ENCODE measurements around the gene SIRPA. TPM values are rescaled to one million over a fixed set of nuclear protein-coding genes. Genes with fewer than 3 reads are reported as not detected.

SIRPA gene
- total RNA-seq, 2 donors from 2014 or later, result 9.8 to 12.2 TPM

DNA sequence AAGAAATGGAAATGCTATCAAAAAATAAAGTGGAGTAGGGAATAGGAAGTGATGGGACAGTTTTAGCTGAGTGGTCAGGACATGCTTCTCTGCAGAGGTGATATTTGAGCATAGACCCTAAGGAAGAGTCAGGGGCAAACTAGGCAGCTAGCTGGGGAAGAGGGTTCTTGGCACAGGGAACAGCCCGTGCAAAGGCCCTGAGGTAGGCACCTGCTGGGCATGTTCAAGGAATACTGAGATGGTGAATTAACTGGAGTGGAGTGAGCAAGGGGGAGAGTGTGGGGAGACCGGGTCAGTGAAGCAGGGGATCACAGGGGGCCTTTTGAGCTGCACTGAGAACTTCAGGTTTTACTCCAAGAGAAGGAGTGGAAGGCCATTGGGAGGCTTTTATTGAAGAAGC is 7.5 kb upstream of the SIRPA start:
- TF ChIP-seq, protein P1, sequence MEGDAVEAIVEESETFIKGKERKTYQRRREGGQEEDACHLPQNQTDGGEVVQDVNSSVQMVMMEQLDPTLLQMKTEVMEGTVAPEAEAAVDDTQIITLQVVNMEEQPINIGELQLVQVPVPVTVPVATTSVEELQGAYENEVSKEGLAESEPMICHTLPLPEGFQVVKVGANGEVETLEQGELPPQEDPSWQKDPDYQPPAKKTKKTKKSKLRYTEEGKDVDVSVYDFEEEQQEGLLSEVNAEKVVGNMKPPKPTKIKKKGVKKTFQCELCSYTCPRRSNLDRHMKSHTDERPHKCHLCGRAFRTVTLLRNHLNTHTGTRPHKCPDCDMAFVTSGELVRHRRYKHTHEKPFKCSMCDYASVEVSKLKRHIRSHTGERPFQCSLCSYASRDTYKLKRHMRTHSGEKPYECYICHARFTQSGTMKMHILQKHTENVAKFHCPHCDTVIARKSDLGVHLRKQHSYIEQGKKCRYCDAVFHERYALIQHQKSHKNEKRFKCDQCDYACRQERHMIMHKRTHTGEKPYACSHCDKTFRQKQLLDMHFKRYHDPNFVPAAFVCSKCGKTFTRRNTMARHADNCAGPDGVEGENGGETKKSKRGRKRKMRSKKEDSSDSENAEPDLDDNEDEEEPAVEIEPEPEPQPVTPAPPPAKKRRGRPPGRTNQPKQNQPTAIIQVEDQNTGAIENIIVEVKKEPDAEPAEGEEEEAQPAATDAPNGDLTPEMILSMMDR (IDR thresholded peaks at IDR 0.05), result no peak
- Histone ChIP-seq H3K27ac (no peak overlapping the region), H3K9ac (ENCODE audit: low read depth in 2 of 2, low read length in 2 of 2) (no peak overlapping the region), H3K4me1 (no peaks in the 10 kb centered on the region), H3K27me3 (no peaks in the 10 kb centered on the region), H3K36me3 (no peaks in the 10 kb centered on the region), H3K4me3 (no peak overlapping the region), H3K9me3 (no peaks in the 10 kb centered on the region)
- DNase-seq, result no peak
- intact Hi-C loops (cut with DNase I), result no loop called here

DNA sequence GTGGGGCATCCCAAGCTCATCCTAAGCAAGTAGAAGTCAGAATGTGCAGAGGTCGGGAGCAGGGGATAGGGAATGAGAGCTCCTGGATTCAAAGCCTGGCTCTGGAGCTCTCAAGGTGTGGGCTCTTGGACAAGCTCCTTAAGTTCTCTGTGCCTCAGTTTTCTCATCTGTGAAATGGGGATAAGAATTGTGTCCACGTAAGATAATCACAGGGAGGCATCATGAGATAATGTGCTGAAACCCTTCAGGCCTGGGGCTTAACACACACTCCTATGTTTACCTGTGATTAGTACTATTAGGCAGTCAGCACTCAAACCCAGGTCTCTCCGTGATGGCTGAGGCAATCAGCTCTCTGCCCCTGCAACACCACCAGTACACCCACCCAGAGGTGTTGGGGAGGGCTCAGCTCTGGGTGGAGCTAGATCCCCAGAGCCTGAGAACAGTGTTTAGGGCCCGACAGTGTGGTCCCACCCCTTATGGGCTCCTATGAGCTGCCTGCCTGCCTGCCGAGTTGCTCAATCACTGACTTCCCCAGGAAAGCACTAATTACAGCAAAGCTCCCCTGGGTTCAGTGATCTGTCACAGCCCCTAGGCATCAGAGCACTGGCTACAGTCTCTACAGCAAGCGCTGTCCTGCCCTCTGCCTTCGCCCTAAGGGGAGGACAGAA is 6.3 kb upstream of the SIRPA start:
- no peak overlapping the region for H3K9ac ChIP-seq (ENCODE audit: low read depth in 2 of 2, low read length in 2 of 2)

DNA sequence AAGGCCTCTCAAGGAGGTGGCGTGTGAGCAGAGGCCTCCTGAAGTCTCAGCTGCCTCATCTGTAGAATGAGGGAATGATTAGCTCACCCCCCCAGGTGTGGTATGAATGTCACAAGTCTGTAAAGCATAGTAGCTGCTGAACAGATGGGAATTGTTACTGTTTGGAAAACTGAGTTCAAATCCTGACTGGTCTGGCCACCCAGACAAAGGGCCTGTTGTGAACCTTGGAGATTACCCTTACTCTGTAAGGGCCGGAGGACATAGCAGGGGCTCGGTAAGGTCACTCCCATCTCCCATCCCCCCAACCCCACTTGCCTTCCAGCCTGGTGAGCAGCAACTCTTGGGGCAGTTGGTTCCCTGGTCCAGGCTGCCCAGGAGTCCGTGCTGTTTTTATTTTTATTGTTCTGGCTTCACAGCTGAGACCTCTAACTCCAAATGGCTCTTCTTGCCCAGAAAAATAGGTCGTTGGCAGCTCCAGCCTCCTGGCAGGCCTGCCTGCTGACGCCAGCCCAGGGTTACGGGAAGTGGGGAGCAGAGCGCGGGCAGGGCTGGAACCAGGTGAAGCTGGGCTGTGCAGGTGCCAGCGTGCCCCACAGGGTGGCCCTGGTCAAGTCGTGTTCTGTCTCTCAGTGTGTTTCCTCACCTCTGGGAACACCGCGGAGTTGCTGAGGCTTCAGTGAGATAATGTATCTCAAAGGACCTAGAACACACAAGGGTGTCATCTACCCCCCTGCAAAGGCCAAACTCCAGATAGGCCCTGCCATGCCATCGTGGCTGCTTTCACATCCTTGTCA is 4.5 kb upstream of the SIRPA start:
- TF ChIP-seq, protein P1 (IDR thresholded peaks at IDR 0.05), result no peak
- Histone ChIP-seq H3K4me3 (no peak overlapping the region), H3K9me3 (no peaks in the 10 kb centered on the region), H3K9ac (ENCODE audit: low read depth in 2 of 2, low read length in 2 of 2) (no peak overlapping the region), H3K27ac (no peak overlapping the region), H3K4me1 (no peaks in the 10 kb centered on the region), H3K27me3 (no peaks in the 10 kb centered on the region), H3K36me3 (no peaks in the 10 kb centered on the region)
- DNase-seq, result no peak
- intact Hi-C loops (cut with DNase I), result loop anchor here (10.0 kb wide), 1 partner anchor 86 kb away; no protein-coding TSS in a partner anchor

More for the DNA sequence above, 6.3 kb upstream of the SIRPA start:
- no peaks in the 10 kb centered on the region for H3K4me1 ChIP-seq
- H3K36me3 ChIP-seq, result no peaks in the 10 kb centered on the region
- intact Hi-C loops (cut with DNase I), result no loop called here
- no peak overlapping the region for H3K27ac ChIP-seq
- TF ChIP-seq, protein P1 (IDR thresholded peaks at IDR 0.05), result no peak
- no peaks in the 10 kb centered on the region for H3K9me3 ChIP-seq
- no peaks in the 10 kb centered on the region for H3K27me3 ChIP-seq
- DNase-seq, result no peak
- H3K4me3 ChIP-seq, result no peak overlapping the region

DNA sequence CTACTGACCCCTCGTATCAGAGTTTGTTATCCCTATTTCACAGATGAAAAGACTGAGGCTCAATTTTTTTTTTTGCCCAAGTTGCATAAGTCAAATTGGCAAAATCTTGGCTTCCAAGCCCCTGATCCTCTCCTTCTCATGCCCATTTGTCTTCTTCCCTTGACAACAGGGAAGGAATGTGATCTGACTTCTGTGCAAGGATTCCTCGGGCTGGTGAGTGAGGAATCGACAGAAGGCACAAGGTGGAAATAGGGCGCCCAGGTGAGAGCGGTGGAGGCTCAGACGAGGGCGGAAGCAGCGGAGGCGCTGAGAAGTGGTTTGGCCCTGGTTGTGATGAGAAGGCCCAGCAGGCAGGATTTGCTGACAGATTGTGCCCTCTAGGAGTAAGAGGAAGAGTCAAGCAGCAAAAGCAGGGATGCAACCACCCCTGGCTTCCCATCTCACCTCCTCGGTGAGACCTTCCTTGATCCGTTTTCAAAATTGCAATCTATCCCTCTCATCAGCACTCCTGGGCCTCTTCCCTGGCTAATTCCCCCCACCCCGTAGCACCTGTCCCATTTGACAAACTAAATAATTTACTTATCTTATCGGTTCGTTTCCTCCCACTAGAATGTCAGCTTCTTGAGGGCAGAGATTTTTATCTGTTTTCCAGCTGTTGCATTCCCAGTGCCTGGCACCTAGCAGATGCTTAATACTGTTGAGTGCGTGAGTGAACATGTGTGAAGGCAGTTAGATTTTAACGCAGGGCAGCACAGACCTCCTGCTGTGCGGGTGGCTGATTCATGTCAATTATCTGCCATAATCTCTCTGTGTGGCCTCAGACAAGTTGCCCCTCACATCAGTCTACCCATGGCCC is 3.7 kb upstream of the SIRPA start:
- intact Hi-C loops (cut with DNase I), result loop anchor here (10.0 kb wide), 1 partner anchor 87 kb away; no protein-coding TSS in a partner anchor
- Histone ChIP-seq H3K36me3 (no peaks in the 10 kb centered on the region), H3K9ac (ENCODE audit: low read depth in 2 of 2, low read length in 2 of 2) (no peak overlapping the region), H3K4me3 (no peak overlapping the region), H3K27me3 (no peaks in the 10 kb centered on the region), H3K27ac (no peak overlapping the region), H3K9me3 (no peaks in the 10 kb centered on the region), H3K4me1 (no peaks in the 10 kb centered on the region)
- TF ChIP-seq, protein P1 (IDR thresholded peaks at IDR 0.05), result no peak
- DNase-seq, result no peak

DNA sequence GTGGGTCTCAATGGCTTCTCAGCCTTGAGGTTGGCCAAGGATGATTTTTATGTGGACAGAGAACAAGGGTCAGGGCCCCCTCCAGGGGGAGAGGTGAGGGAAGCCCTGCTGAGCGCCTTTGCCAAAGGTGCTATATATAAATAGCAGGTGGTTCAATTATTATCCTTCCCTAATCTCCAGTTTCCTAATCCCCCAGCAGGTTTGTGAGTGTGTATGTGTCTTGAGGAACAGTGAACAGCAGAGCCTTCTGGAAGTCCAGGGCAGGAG is 3.2 kb upstream of the SIRPA start:
- no peaks in the 10 kb centered on the region for H3K27me3 ChIP-seq

More for the DNA sequence above, 3.2 kb upstream of the SIRPA start:
- intact Hi-C loops (cut with DNase I), result loop anchor here (10.0 kb wide), 1 partner anchor 87 kb away; no protein-coding TSS in a partner anchor
- H3K4me3 ChIP-seq, result no peak overlapping the region
- H3K9ac ChIP-seq (ENCODE audit: low read depth in 2 of 2, low read length in 2 of 2), result no peak overlapping the region
- no peak overlapping the region for H3K27ac ChIP-seq
- no peak for DNase-seq
- H3K36me3 ChIP-seq, result no peaks in the 10 kb centered on the region
- no peaks in the 10 kb centered on the region for H3K9me3 ChIP-seq
- no peaks in the 10 kb centered on the region for H3K4me1 ChIP-seq
- TF ChIP-seq, protein P1 (IDR thresholded peaks at IDR 0.05), result no peak
